Activated naive CD8-positive, alpha-beta T cell treated with anti-CD3 and anti-CD28 coated beads, Interleukin-2, amount 50 U/mL, for 24 hours (primary cell): Measurements from ENCODE around the gene LPGAT1.
A peak's percentile ranks its signal among the peaks of the same experiment; 100 is the strongest.

Experiments used
- ATAC-seq: fragments of 150-1000 bp; cut with Tn5 transposase; one replicate; pipeline ENCODE4 v1.10.0; 2021
- DNase-seq: peaks from one replicate; pipeline ENCODE4 v3.0.0; 2021
- H3K27ac Mint-ChIP-seq: one replicate; pipeline ENCODE4 v1.8.0; 2021; ENCODE audit warnings: mild to moderate bottlenecking, mixed read lengths
- H3K27me3 Mint-ChIP-seq: one replicate; pipeline ENCODE4 v1.8.0; 2021; ENCODE audit warnings: mixed read lengths
- H3K36me3 Mint-ChIP-seq: one replicate; pipeline ENCODE4 v1.8.0; 2021; ENCODE audit warnings: low read depth, mixed read lengths
- H3K4me1 Mint-ChIP-seq: one replicate; pipeline ENCODE4 v1.8.0; 2021; ENCODE audit warnings: mixed read lengths
- H3K4me3 Mint-ChIP-seq: one replicate; pipeline ENCODE4 v1.8.0; 2021; ENCODE audit warnings: mild to moderate bottlenecking, moderate library complexity, mixed read lengths
- H3K9me3 Mint-ChIP-seq: one replicate; pipeline ENCODE4 v1.8.0; 2021; ENCODE audit warnings: mixed read lengths

LPGAT1 gene

GRCh38 chr1:211738691-211739301, 91.8 kb downstream of the LPGAT1 start:
- DNase-seq (peak; percentile 17), ATAC-seq (peak; percentile 81)
- Mint-ChIP-seq H3K27ac (peak overlapping the region; percentile 36), H3K36me3 (no peaks in the 10 kb centered on the region), H3K4me3 (peak overlapping the region; percentile 21), H3K27me3 (no peaks in the 10 kb centered on the region), H3K4me1 (peaks cover 35% of the 10 kb centered on the region), H3K9me3 (no peaks in the 10 kb centered on the region)

GRCh38 chr1:211738096-211738690, 92.4 kb downstream of the LPGAT1 start:
- peaks cover 34% of the 10 kb centered on the region for H3K4me1 Mint-ChIP-seq
- peak overlapping the region; percentile 36 for H3K27ac Mint-ChIP-seq
- no peaks in the 10 kb centered on the region for H3K9me3 Mint-ChIP-seq
- peak; percentile 42 for ATAC-seq
- no peaks in the 10 kb centered on the region for H3K36me3 Mint-ChIP-seq
- H3K27me3 Mint-ChIP-seq, result no peaks in the 10 kb centered on the region
- no peak for DNase-seq
- H3K4me3 Mint-ChIP-seq, result peak overlapping the region; percentile 21

GRCh38 chr1:211737115-211738035, 93.2 kb downstream of the LPGAT1 start:
- Mint-ChIP-seq H3K4me1 (peaks cover 34% of the 10 kb centered on the region), H3K36me3 (no peaks in the 10 kb centered on the region), H3K4me3 (no peak overlapping the region), H3K27me3 (no peaks in the 10 kb centered on the region), H3K27ac (no peak overlapping the region), H3K9me3 (no peaks in the 10 kb centered on the region)
- ATAC-seq, result no peak
- no peak for DNase-seq

GRCh38 chr1:211736351-211736915, 94.1 kb downstream of the LPGAT1 start:
- peaks cover 34% of the 10 kb centered on the region for H3K4me1 Mint-ChIP-seq
- no peak for DNase-seq

GRCh38 chr1:211735208-211736170, 95.1 kb downstream of the LPGAT1 start:
- Mint-ChIP-seq H3K9me3 (no peaks in the 10 kb centered on the region), H3K27ac (no peak overlapping the region), H3K27me3 (no peaks in the 10 kb centered on the region), H3K4me3 (no peak overlapping the region), H3K36me3 (no peaks in the 10 kb centered on the region), H3K4me1 (peaks cover 34% of the 10 kb centered on the region)
- ATAC-seq (no peak), DNase-seq (no peak)

More at GRCh38 chr1:211736351-211736915, 94.1 kb downstream of the LPGAT1 start:
- Mint-ChIP-seq H3K27ac (no peak overlapping the region), H3K27me3 (no peaks in the 10 kb centered on the region), H3K4me3 (no peak overlapping the region), H3K36me3 (no peaks in the 10 kb centered on the region), H3K9me3 (no peaks in the 10 kb centered on the region)
- no peak for ATAC-seq

GRCh38 chr1:211734791-211735190, 95.8 kb downstream of the LPGAT1 start:
- ATAC-seq (no peak), DNase-seq (no peak)
- H3K4me1 Mint-ChIP-seq, result peaks cover 28% of the 10 kb centered on the region
- no peaks in the 10 kb centered on the region for H3K9me3 Mint-ChIP-seq
- H3K27me3 Mint-ChIP-seq, result no peaks in the 10 kb centered on the region
- no peak overlapping the region for H3K4me3 Mint-ChIP-seq
- no peaks in the 10 kb centered on the region for H3K36me3 Mint-ChIP-seq
- no peak overlapping the region for H3K27ac Mint-ChIP-seq

- DNase-seq, result no peak
- Mint-ChIP-seq H3K27ac (no peak overlapping the region), H3K4me3 (no peak overlapping the region), H3K27me3 (no peaks in the 10 kb centered on the region), H3K36me3 (no peaks in the 10 kb centered on the region), H3K4me1 (peaks cover 24% of the 10 kb centered on the region), H3K9me3 (no peaks in the 10 kb centered on the region)
- ATAC-seq, result no peak
Observed at GRCh38 chr1:211734359-211734758, 96.2 kb downstream of the LPGAT1 start.

GRCh38 chr1:211732293-211732980, 98.1 kb downstream of the LPGAT1 start:
- no peak overlapping the region for H3K4me3 Mint-ChIP-seq
- no peaks in the 10 kb centered on the region for H3K27me3 Mint-ChIP-seq
- no peak overlapping the region for H3K27ac Mint-ChIP-seq

GRCh38 chr1:211731456-211732292, 98.9 kb downstream of the LPGAT1 start:
- Mint-ChIP-seq H3K4me3 (no peak overlapping the region), H3K4me1 (peaks cover 2% of the 10 kb centered on the region), H3K9me3 (no peaks in the 10 kb centered on the region), H3K27ac (no peak overlapping the region), H3K27me3 (no peaks in the 10 kb centered on the region), H3K36me3 (no peaks in the 10 kb centered on the region)
- no peak for DNase-seq
- no peak for ATAC-seq

More at GRCh38 chr1:211732293-211732980, 98.1 kb downstream of the LPGAT1 start:
- Mint-ChIP-seq H3K9me3 (no peaks in the 10 kb centered on the region), H3K36me3 (no peaks in the 10 kb centered on the region), H3K4me1 (peaks cover 6% of the 10 kb centered on the region)
- ATAC-seq, result no peak
- no peak for DNase-seq

GRCh38 chr1:211730347-211730746, 100.2 kb downstream of the LPGAT1 start:
- ATAC-seq (no peak), DNase-seq (no peak)
- Mint-ChIP-seq H3K27me3 (no peaks in the 10 kb centered on the region), H3K4me1 (no peaks in the 10 kb centered on the region), H3K9me3 (no peaks in the 10 kb centered on the region), H3K36me3 (no peaks in the 10 kb centered on the region), H3K27ac (no peak overlapping the region), H3K4me3 (no peak overlapping the region)

- ATAC-seq (no peak), DNase-seq (no peak)
- Mint-ChIP-seq H3K36me3 (no peaks in the 10 kb centered on the region), H3K4me1 (no peaks in the 10 kb centered on the region), H3K4me3 (no peak overlapping the region), H3K27ac (no peak overlapping the region), H3K9me3 (no peaks in the 10 kb centered on the region), H3K27me3 (no peaks in the 10 kb centered on the region)
Observed at GRCh38 chr1:211729238-211729637, 101.3 kb downstream of the LPGAT1 start.

GRCh38 chr1:211726467-211726995, 104.0 kb downstream of the LPGAT1 start:
- no peaks in the 10 kb centered on the region for H3K4me1 Mint-ChIP-seq

More at GRCh38 chr1:211726467-211726995, 104.0 kb downstream of the LPGAT1 start:
- DNase-seq (no peak), ATAC-seq (no peak)
- Mint-ChIP-seq H3K4me3 (no peak overlapping the region), H3K9me3 (no peaks in the 10 kb centered on the region), H3K27ac (no peak overlapping the region), H3K27me3 (no peaks in the 10 kb centered on the region), H3K36me3 (no peaks in the 10 kb centered on the region)
